ENCODE results near the gene HS3ST5.

DNA sequence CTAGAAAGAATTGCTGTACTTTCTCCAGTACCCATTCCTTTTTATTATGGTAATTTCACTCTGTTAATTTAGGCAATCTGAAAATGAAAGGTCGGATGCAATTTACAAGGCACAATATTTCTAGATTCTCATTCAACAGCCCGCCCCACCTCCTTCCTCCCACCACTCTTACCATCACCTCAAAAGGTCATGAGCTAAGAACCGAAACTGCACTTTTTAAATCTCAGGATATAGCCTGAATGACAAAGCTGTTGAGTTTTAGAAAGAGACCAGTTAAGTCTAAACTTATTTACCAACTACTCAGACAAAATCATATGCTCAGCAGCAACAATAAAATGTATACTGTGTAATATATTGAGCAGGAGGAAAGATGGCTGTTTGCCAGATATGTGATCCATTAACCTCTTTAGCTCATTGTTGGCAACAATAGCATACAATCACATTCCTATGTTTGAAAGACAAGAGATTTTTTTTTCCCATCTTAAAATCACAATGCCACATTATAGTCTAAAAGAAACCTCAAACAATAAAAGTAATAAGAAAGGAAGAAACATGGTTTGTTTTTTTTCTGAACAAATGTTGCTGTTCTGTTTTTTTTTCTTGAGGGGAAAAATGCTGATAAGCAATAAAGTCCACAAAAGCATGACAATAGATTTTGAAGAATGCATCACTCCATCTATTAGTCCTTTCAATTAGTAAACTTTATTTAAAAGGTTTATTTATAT lies 1.6 kb upstream of the HS3ST5 start:
- TF ChIP-seq, protein P1, sequence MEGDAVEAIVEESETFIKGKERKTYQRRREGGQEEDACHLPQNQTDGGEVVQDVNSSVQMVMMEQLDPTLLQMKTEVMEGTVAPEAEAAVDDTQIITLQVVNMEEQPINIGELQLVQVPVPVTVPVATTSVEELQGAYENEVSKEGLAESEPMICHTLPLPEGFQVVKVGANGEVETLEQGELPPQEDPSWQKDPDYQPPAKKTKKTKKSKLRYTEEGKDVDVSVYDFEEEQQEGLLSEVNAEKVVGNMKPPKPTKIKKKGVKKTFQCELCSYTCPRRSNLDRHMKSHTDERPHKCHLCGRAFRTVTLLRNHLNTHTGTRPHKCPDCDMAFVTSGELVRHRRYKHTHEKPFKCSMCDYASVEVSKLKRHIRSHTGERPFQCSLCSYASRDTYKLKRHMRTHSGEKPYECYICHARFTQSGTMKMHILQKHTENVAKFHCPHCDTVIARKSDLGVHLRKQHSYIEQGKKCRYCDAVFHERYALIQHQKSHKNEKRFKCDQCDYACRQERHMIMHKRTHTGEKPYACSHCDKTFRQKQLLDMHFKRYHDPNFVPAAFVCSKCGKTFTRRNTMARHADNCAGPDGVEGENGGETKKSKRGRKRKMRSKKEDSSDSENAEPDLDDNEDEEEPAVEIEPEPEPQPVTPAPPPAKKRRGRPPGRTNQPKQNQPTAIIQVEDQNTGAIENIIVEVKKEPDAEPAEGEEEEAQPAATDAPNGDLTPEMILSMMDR (conservative IDR thresholded peaks at IDR 0.05) = no peak
- TF ChIP-seq EZH2 (IDR thresholded peaks at IDR 0.05; ENCODE audit: low read depth) = no peak

Measured in PC-9 (cell line).